Panc1 (cell line): Measurements from ENCODE around the gene APOC3. TPM values are rescaled to one million over a fixed set of nuclear protein-coding genes. Genes with fewer than 3 reads are reported as not detected.

ENCODE experiments used
- ATAC-seq: fragments of 200-7000 bp; cut with Tn5 transposase; 2 replicates; pipeline ENCODE4 v1.9.1; 2020; ENCODE audit warnings: mild to moderate bottlenecking, moderate library complexity
- BruUV-seq: library from RNA; stranded (reverse); fragments of 400-500 nt; replicated peaks from 2 replicates; lab custom pipeline; 2021; lab: Mats Ljungman, UMichigan
- CTCF ChIA-PET: fragments of 300-600 bp; sonication (Branson Sonifier 250); formaldehyde crosslinking; loops from one replicate; lab custom pipeline; 2022; ENCODE audit warnings: antibody characterized with exemption; lab: Charles Lee
- POLR2A ChIA-PET: fragments of 300-600 bp; sonication (Branson Sonifier 250); formaldehyde crosslinking; loops from one replicate; lab custom pipeline; 2022; ENCODE audit warnings: antibody characterized with exemption; lab: Charles Lee
- DNase-seq: peaks from one replicate; pipeline ENCODE4 v3.0.0-alpha.2; 2010; ENCODE audit warnings: low read depth, low spot score
- H3K27ac ChIP-seq: 2 replicates; pipeline ENCODE4 v1.5.1; 2011; ENCODE audit warnings: mild to moderate bottlenecking, low read length, inconsistent platforms
- H3K27me3 ChIP-seq: fragments of 200-500 bp; sonication (Bioruptor generic); 2 replicates; pipeline ENCODE4 v1.6.0; 2014; ENCODE audit warnings: low read length, inconsistent platforms; ENCODE audit not compliant: control insufficient read depth, insufficient read depth
- H3K36me3 ChIP-seq: fragments of 200-500 bp; sonication (Bioruptor generic); 2 replicates; pipeline ENCODE4 v1.5.1; 2014; ENCODE audit warnings: inconsistent platforms, mild to moderate bottlenecking, low read length, moderate library complexity; ENCODE audit not compliant: control insufficient read depth, insufficient read depth
- H3K4me1 ChIP-seq: 2 replicates; pipeline ENCODE4 v1.5.1; 2011; ENCODE audit warnings: inconsistent platforms, mild to moderate bottlenecking, low read length, moderate library complexity; ENCODE audit not compliant: control insufficient read depth, insufficient read depth
- H3K4me3 ChIP-seq, 2 experiments: 2 replicates each; pipeline ENCODE4 v1.5.1; 2011 to 2012; ENCODE audit warnings: low read depth in 2 of 2, low read length in 2 of 2, mild to moderate bottlenecking in 2 of 2, inconsistent platforms in 1 of 2, moderate library complexity in 1 of 2
- H3K9me3 ChIP-seq: fragments of 200-500 bp; sonication (Bioruptor generic); 2 replicates; pipeline ENCODE4 v1.5.1; 2014; ENCODE audit warnings: low read depth, mild to moderate bottlenecking, inconsistent platforms, low read length, moderate library complexity; ENCODE audit not compliant: control insufficient read depth, insufficient read depth
- CTCF ChIP-seq: fragments of 450-650 bp; IDR thresholded peaks from 2 replicates; pipeline ENCODE4 v1.5.1; 2017; ENCODE audit warnings: mild to moderate bottlenecking
- POLR2AphosphoS5 ChIP-seq: IDR thresholded peaks from 2 replicates; pipeline ENCODE4 v1.6.1; 2012; ENCODE audit warnings: mild to moderate bottlenecking, low read depth, low read length, moderate library complexity
- REST ChIP-seq, 2 experiments: IDR thresholded peaks; 2 replicates each; pipeline ENCODE4 v1.6.1; 2011 to 2012; ENCODE audit warnings: low read depth in 2 of 2, control low read depth in 1 of 2, low read length in 1 of 2, mild to moderate bottlenecking in 1 of 2, moderate library complexity in 1 of 2; ENCODE audit not compliant: insufficient read depth in 1 of 2
- SIN3A ChIP-seq: IDR thresholded peaks from 2 replicates; pipeline ENCODE4 v1.6.1; 2012; ENCODE audit warnings: low read depth, mild to moderate bottlenecking, low read length, moderate library complexity, borderline replicate concordance; ENCODE audit not compliant: insufficient read depth
- TCF7L2 ChIP-seq: IDR thresholded peaks from 2 replicates; pipeline ENCODE4 v1.6.1; 2011; ENCODE audit warnings: mild to moderate bottlenecking, low read depth, low read length, inconsistent platforms
- in situ Hi-C: cut with HindIII; loops from 2 replicates; pipeline ENCODE4 v1.10.0; 2016; ENCODE audit warnings: low sequenced_read_pairs, low pct_unique_long_range_greater_than_20kb
- intact Hi-C: fragments of 100-400 bp; cut with micrococcal nuclease; formaldehyde crosslinking; loops from one replicate; pipeline ENCODE4 v1.10.0; 2022; ENCODE audit not compliant: unreplicated experiment
- total RNA-seq: library from RNA; stranded (reverse); gene quantifications from one replicate; pipeline ENCODE4 v1.2.1, GENCODE V29; 2021; ENCODE audit not compliant: unreplicated experiment

Gene APOC3
- total RNA-seq, 1 experiment from 2014 or later: 1.2 TPM

GRCh38 chr11:116808262-116809175 lies 21.2 kb upstream of the APOC3 start:
- intact Hi-C loops (no loop called here), in situ Hi-C loops (no loop called here)
- Histone ChIP-seq H3K9me3 (no peaks in the 10 kb centered on the region), H3K4me3 (no peak overlapping the region), H3K27ac (no peak overlapping the region), H3K4me1 (no peaks in the 10 kb centered on the region), H3K27me3 (no peaks in the 10 kb centered on the region), H3K36me3 (no peaks in the 10 kb centered on the region)
- BruUV-seq: no TSS peak
- DNase-seq (no peak), ATAC-seq (no peak)
- no peak for TF ChIP-seq TCF7L2
- TF ChIP-seq POLR2AphosphoS5: no peak
- no peak for TF ChIP-seq REST (IDR thresholded peaks at IDR 0.05; ENCODE audit: insufficient read depth in 1 of 2, low read depth in 2 of 2, low read length in 1 of 2)
- TF ChIP-seq CTCF: no peak
- TF ChIP-seq SIN3A: no peak
- CTCF ChIA-PET: no interaction called here
- POLR2A ChIA-PET: no interaction called here

- no peaks in the 10 kb centered on the region for H3K9me3 ChIP-seq
- ATAC-seq (0 out of 2 replicates have a peak, but pooled peaks have one; percentile 6), DNase-seq (no peak)
- no peaks in the 10 kb centered on the region for H3K4me1 ChIP-seq
- TF ChIP-seq REST (IDR thresholded peaks at IDR 0.05; ENCODE audit: insufficient read depth in 1 of 2, low read depth in 2 of 2, low read length in 1 of 2): no peak
- TF ChIP-seq POLR2AphosphoS5: no peak
- TF ChIP-seq TCF7L2: no peak
- TF ChIP-seq CTCF: no peak
- TF ChIP-seq SIN3A: no peak
- H3K36me3 ChIP-seq: no peaks in the 10 kb centered on the region
- no peak overlapping the region for H3K4me3 ChIP-seq
- no peak overlapping the region for H3K27ac ChIP-seq
- in situ Hi-C loops: no loop called here
- BruUV-seq: no TSS peak
- intact Hi-C loops: no loop called here
- ChIA-PET POLR2A (no interaction called here), CTCF (no interaction called here)
- H3K27me3 ChIP-seq: no peaks in the 10 kb centered on the region
Observed at GRCh38 chr11:116811194-116811593, 18.5 kb upstream of the APOC3 start.
